Measurements from ENCODE around the gene COPE. TPM values are rescaled to one million over a fixed set of nuclear protein-coding genes. Genes with fewer than 3 reads are reported as not detected.
"Not testable (repeated sequence)": the region's sequence is repeated elsewhere in the genome, so short reads cannot be mapped to it uniquely, and the experiment has no call there.

The COPE gene
- total and polyA plus RNA-seq, 4 donors = 94.1 to 365 (median 275) TPM

- WGBS, 2 donors = 94 to 96% methylated on average over 2 of the region's 2 CpGs
Observed at GRCh38 chr19:18955042-18955441, 35.9 kb upstream of the COPE start.

GRCh38 chr19:18954094-18954493 lies 34.9 kb upstream of the COPE start:
- Histone ChIP-seq H3K36me3 (ENCODE audit: control insufficient read depth in 4 of 4, insufficient read depth in 4 of 4, low read length in 4 of 4) (no peaks in the 10 kb centered on the region), H3K27me3 (ENCODE audit: control insufficient read depth in 3 of 3, insufficient read depth in 3 of 3, low read length in 2 of 3) (no peaks in the 10 kb centered on the region), H3K9ac (ENCODE audit: insufficient read depth in 1 of 2, low read length in 2 of 2) (no peak overlapping the region), H3K4me3 (no peak overlapping the region), H3K9me3 (ENCODE audit: control insufficient read depth in 4 of 4, insufficient read depth in 3 of 4, low read length in 3 of 4) (no peaks in the 10 kb centered on the region), H3K27ac (ENCODE audit: low read depth in 1 of 2, low read length in 1 of 2) (no peak overlapping the region), H3K4me1 (ENCODE audit: control insufficient read depth in 5 of 5, insufficient read depth in 5 of 5, low read length in 5 of 5) (no peaks in the 10 kb centered on the region)
- no peak for DNase-seq
- ATAC-seq (ENCODE audit: insufficient read depth, low FRiP score) = no peak
- TF ChIP-seq CTCF (IDR thresholded peaks at IDR 0.05; ENCODE audit: control extremely low read depth, extremely low read depth) = no peak
- WGBS, 2 donors = 92 to 94% methylated on average over 3 of the region's 3 CpGs

More at GRCh38 chr19:18955042-18955441, 35.9 kb upstream of the COPE start:
- Histone ChIP-seq H3K27me3 (ENCODE audit: control insufficient read depth in 3 of 3, insufficient read depth in 3 of 3, low read length in 2 of 3) (no peaks in the 10 kb centered on the region), H3K36me3 (ENCODE audit: control insufficient read depth in 4 of 4, insufficient read depth in 4 of 4, low read length in 4 of 4) (no peaks in the 10 kb centered on the region), H3K27ac (ENCODE audit: low read depth in 1 of 2, low read length in 1 of 2) (no peak overlapping the region), H3K4me1 (ENCODE audit: control insufficient read depth in 5 of 5, insufficient read depth in 5 of 5, low read length in 5 of 5) (no peaks in the 10 kb centered on the region), H3K4me3 (no peak overlapping the region), H3K9me3 (ENCODE audit: control insufficient read depth in 4 of 4, insufficient read depth in 3 of 4, low read length in 3 of 4) (no peaks in the 10 kb centered on the region), H3K9ac (ENCODE audit: insufficient read depth in 1 of 2, low read length in 2 of 2) (no peak overlapping the region)
- no peak for DNase-seq
- no peak for TF ChIP-seq CTCF (IDR thresholded peaks at IDR 0.05; ENCODE audit: control extremely low read depth, extremely low read depth)
- ATAC-seq (ENCODE audit: insufficient read depth, low FRiP score) = no peak

GRCh38 chr19:18952364-18953003 lies 33.3 kb upstream of the COPE start:
- peak overlapping the region in 1 of 2 donors; percentile 23 for H3K9ac ChIP-seq (ENCODE audit: insufficient read depth in 1 of 2, low read length in 2 of 2)
- H3K4me3 ChIP-seq; H3K27ac ChIP-seq (ENCODE audit: low read depth in 1 of 2, low read length in 1 of 2); H3K9me3 ChIP-seq (ENCODE audit: control insufficient read depth in 4 of 4, insufficient read depth in 3 of 4, low read length in 3 of 4); H3K27me3 ChIP-seq (ENCODE audit: control insufficient read depth in 3 of 3, insufficient read depth in 3 of 3, low read length in 2 of 3); ATAC-seq (ENCODE audit: insufficient read depth, low FRiP score); H3K4me1 ChIP-seq (ENCODE audit: control insufficient read depth in 5 of 5, insufficient read depth in 5 of 5, low read length in 5 of 5); H3K36me3 ChIP-seq (ENCODE audit: control insufficient read depth in 4 of 4, insufficient read depth in 4 of 4, low read length in 4 of 4): not testable (repeated sequence)
- DNase-seq = peak in 1 of 3 donors; percentile 52
- WGBS, 2 donors = 51 to 59% methylated on average over 17 of the region's 17 CpGs

- H3K9ac ChIP-seq (ENCODE audit: insufficient read depth in 1 of 2, low read length in 2 of 2) = no peak overlapping the region
- H3K27ac ChIP-seq (ENCODE audit: low read depth in 1 of 2, low read length in 1 of 2) = no peak overlapping the region
- no peaks in the 10 kb centered on the region for H3K36me3 ChIP-seq (ENCODE audit: control insufficient read depth in 4 of 4, insufficient read depth in 4 of 4, low read length in 4 of 4)
- WGBS, 2 donors = 91 to 92% methylated on average over 7 of the region's 7 CpGs
- H3K4me3 ChIP-seq = no peak overlapping the region
- H3K27me3 ChIP-seq (ENCODE audit: control insufficient read depth in 3 of 3, insufficient read depth in 3 of 3, low read length in 2 of 3) = no peaks in the 10 kb centered on the region
- TF ChIP-seq CTCF (IDR thresholded peaks at IDR 0.05; ENCODE audit: control extremely low read depth, extremely low read depth) = no peak
- H3K9me3 ChIP-seq (ENCODE audit: control insufficient read depth in 4 of 4, insufficient read depth in 3 of 4, low read length in 3 of 4) = no peaks in the 10 kb centered on the region
- no peaks in the 10 kb centered on the region for H3K4me1 ChIP-seq (ENCODE audit: control insufficient read depth in 5 of 5, insufficient read depth in 5 of 5, low read length in 5 of 5)
- no peak for ATAC-seq (ENCODE audit: insufficient read depth, low FRiP score)
- no peak for DNase-seq
Observed at GRCh38 chr19:18951721-18952281, 32.6 kb upstream of the COPE start.
